Tibial nerve (tissue), 4 donors: ENCODE data around the gene PARP15.

ENCODE experiments used
- EP300 ChIP-seq, 2 donors: sonication (generic); formaldehyde crosslinking; IDR thresholded peaks; one replicate each; pipeline ENCODE4 v1.6.1; 2017; ENCODE audit warnings: antibody characterized with exemption in 2 of 2, mild to moderate bottlenecking in 1 of 2
- POLR2A ChIP-seq, 2 donors: fragments of 450-650 bp; IDR thresholded peaks; one replicate each; pipeline ENCODE4 v1.6.1; 2017; ENCODE audit warnings: antibody characterized with exemption in 2 of 2, mild to moderate bottlenecking in 2 of 2, moderate library complexity in 2 of 2
- TF ChIP-seq, protein P1 (sequence below), 5 experiments: fragments of 200-600 bp in 3 of 5; fragments of 450-650 bp in 2 of 5; sonication (generic) in 3 of 5; IDR thresholded peaks; one replicate each; pipeline ENCODE4 v1.5.1; 2016 to 2019; ENCODE audit warnings: antibody characterized with exemption in 5 of 5, mild to moderate bottlenecking in 3 of 5, moderate library complexity in 2 of 5

DNA sequence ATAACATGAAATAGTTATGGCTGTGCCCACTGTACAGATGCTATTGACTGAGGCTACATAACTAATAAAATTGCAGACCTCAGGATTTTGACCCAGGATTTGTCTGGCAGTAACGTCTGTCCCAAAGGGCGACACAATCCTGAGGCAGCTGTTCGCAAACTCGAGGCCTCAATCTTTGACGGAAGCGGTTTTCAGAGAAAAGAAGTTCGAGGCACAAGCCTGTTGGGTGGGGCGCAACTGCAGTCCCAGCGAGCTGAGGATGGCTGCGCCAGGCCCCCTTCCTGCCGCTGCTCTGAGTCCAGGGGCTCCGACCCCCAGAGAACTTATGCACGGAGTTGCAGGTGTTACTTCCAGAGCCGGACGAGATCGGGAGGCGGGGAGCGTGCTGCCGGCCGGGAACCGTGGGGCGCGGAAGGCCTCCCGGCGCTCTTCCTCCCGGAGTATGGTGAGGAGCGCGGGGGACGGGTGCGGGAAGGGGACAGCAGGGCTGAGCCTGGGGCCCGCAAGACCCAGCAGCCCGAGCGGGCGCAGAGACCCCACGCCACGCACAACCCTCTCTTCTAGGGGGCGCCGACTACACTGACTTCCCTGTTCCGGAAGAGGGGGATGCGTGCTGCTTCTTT is at the start of gene PARP15:
- TF ChIP-seq, protein P1, sequence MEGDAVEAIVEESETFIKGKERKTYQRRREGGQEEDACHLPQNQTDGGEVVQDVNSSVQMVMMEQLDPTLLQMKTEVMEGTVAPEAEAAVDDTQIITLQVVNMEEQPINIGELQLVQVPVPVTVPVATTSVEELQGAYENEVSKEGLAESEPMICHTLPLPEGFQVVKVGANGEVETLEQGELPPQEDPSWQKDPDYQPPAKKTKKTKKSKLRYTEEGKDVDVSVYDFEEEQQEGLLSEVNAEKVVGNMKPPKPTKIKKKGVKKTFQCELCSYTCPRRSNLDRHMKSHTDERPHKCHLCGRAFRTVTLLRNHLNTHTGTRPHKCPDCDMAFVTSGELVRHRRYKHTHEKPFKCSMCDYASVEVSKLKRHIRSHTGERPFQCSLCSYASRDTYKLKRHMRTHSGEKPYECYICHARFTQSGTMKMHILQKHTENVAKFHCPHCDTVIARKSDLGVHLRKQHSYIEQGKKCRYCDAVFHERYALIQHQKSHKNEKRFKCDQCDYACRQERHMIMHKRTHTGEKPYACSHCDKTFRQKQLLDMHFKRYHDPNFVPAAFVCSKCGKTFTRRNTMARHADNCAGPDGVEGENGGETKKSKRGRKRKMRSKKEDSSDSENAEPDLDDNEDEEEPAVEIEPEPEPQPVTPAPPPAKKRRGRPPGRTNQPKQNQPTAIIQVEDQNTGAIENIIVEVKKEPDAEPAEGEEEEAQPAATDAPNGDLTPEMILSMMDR (IDR thresholded peaks at IDR 0.05): no peak
- no peak for TF ChIP-seq EP300 (IDR thresholded peaks at IDR 0.05)
- TF ChIP-seq POLR2A (IDR thresholded peaks at IDR 0.05): no peak
